Measurements from ENCODE around the gene PDE4C.
A peak's percentile ranks its signal among the peaks of the same experiment; 100 is the strongest.

PDE4C gene

GRCh38 chr19:18225702-18226468 lies at the start of gene PDE4C:
TSS of gene PDE4C (minus strand) at chr19:18226438. CDS start at chr19:18226415, 23 bp downstream.
- no peak for DNase-seq (ENCODE audit: extremely low read depth, low read depth)

GRCh38 chr19:18274781-18275356 lies 48.6 kb upstream of the PDE4C start:
- peak; percentile 73 for DNase-seq (ENCODE audit: extremely low read depth, low read depth)
- TF ChIP-seq CTCF (IDR thresholded peaks at IDR 0.05; ENCODE audit: low read depth, low read length), result no peak; the same call in 1 of the 2 replicates

More at GRCh38 chr19:18225702-18226468, at the start of gene PDE4C:
- no peak for TF ChIP-seq CTCF (IDR thresholded peaks at IDR 0.05; ENCODE audit: low read depth, low read length)

GRCh38 chr19:18274219-18274780 lies 48.1 kb upstream of the PDE4C start, which contains the start of gene IQCN:
TSS of gene IQCN (minus strand) at chr19:18274452. CDS start at chr19:18269478, 4,974 bp downstream.
- no peak for DNase-seq (ENCODE audit: extremely low read depth, low read depth)
- TF ChIP-seq CTCF (IDR thresholded peaks at IDR 0.05; ENCODE audit: low read depth, low read length), result no peak

GRCh38 chr19:18273561-18274218 lies 47.5 kb upstream of the PDE4C start:
- no peak for TF ChIP-seq CTCF (IDR thresholded peaks at IDR 0.05; ENCODE audit: low read depth, low read length)
- DNase-seq (ENCODE audit: extremely low read depth, low read depth), result no peak

- DNase-seq (ENCODE audit: extremely low read depth, low read depth), result no peak
- no peak for TF ChIP-seq CTCF (IDR thresholded peaks at IDR 0.05; ENCODE audit: low read depth, low read length)
These were observed 45.2 kb upstream of the PDE4C start for GRCh38 chr19:18271433-18271841.

GRCh38 chr19:18270326-18270725 lies 44.1 kb upstream of the PDE4C start:
- no peak for DNase-seq (ENCODE audit: extremely low read depth, low read depth)
- TF ChIP-seq CTCF (IDR thresholded peaks at IDR 0.05; ENCODE audit: low read depth, low read length), result no peak

All from AG09319 (cell line).